Hematopoietic multipotent progenitor cell treated with erythropoietin and hydrocortisone succinate and interleukin-3 and kit ligand, for 17 days (in vitro differentiated cells): ENCODE results near the gene TLCD2.
"Not testable (repeated sequence)": the region's sequence is repeated elsewhere in the genome, so short reads cannot be mapped to it uniquely, and the experiment has no call there.

ENCODE experiments used
- DNase-seq: peaks from one replicate; pipeline ENCODE4 v3.0.0-alpha.2; 2015; ENCODE audit warnings: low spot score

Gene TLCD2

GRCh38 chr17:1716076-1716911 lies 6.1 kb upstream of the TLCD2 start:
- peak; percentile 100 for DNase-seq

DNA sequence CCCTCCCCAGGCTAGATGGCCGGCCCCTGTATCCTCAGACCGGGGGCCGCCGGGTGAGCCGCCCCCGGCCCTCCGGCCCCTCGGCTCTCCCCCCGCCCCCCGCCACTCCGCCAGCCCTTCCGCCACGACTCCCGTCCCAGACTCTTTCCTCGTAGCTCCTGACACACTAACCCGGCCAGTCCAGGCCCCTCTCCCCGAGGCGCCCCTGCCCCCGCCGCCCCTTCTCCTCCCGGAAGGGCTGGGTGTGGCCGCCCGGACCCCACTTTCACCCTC lies 5.6 kb upstream of the TLCD2 start:
- no peak for DNase-seq

DNA sequence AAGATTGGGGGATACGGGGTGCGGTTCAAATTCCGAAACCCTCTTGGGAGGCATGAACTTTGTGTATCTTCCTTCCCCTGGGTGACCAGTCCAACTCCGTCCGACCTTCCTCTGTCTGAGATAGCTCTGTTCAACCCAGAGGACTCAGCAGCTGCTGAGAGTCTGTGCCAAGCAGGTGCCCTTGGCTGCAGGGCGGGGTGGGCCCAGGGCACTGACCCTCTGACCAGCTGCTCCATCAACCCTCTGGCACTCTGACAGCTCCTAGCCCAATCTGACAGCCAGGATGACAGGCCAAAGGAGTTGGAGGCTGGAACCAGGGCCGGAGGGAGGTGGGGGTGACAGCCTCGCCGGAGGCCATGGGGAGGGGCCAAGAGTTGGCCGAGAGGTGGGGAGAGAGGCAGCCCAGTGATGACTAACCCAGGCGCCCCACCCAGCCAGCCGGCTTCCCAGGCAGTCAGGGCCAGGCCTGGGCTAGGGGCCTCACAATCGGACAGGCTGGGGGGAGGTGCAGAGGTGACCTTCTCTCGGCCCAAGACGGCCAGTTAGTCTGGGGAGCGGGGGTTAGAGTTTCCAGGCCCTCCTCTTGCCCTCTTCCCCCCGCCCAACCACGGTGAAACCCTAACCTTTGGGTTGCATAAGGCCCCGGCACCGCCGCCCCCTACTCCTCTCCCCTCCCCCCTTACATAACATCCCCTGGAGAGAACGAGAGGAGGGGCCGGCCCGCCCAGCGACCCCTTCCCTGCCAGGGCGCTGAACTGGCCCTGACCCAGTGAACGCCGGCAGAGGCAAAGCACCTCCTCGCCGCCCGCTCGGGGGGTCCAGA lies 5.0 kb upstream of the TLCD2 start:
- peak; percentile 92 for DNase-seq

DNA sequence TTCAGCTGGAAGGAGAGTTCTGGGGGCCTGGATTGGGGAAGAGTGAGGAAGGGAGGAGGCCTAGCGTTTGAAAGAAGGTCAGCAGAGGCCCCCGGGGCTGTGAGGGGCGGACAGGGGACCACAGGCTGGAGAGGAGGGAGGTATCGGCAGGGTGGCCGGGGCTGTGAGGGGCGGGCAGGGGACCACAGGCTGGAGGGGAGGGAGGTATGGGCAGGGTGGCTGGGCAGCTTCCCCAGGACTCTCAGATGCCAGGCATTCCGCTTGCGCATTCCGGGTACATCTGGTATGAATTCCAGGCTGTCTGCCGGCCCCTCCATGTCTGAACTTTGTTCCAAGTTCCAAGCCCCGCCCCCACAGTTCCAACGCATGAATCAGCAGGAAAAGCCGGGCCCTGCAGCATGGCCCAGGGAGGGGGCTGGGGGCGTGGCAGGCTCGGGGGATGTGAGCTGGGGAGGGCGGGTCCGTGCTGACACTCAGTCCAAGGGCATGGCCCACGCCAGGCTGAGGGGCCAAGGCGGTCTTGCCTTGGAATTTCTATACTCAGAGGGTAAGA lies 4.3 kb upstream of the TLCD2 start:
- peak; percentile 87 for DNase-seq

DNA sequence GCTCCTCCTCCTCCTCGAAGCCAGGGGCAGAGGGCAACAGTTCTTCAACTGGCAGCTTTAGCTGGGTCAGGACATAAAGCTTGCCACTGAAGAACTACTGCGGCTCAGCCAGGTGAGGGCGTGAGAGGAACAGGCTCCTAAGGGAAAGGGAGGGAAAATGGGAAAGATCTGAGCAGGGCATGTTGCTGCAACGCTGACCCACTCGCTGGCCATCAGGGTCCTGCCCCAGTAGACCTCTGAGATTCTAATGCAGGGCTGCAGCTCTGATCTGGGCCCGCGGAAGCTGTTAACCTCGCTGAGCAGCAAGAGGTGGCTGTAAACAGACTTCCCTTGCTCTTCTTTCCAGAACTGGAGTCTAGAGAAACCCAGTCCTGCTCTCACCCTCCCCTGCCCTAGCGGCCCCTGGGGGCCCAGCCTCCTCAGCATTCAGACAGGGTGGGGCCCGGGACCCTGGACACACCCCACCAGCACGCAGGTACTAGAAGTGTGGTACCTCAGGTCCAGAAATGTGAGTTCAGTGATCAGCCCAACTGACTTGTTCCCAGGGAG lies 3.8 kb upstream of the TLCD2 start:
- peak; percentile 55 for DNase-seq

GRCh38 chr17:1713160-1713877 lies 3.1 kb upstream of the TLCD2 start:
- DNase-seq: peak; percentile 13

- DNase-seq: no peak
Measured at GRCh38 chr17:1712271-1712670, 2.1 kb upstream of the TLCD2 start.

DNA sequence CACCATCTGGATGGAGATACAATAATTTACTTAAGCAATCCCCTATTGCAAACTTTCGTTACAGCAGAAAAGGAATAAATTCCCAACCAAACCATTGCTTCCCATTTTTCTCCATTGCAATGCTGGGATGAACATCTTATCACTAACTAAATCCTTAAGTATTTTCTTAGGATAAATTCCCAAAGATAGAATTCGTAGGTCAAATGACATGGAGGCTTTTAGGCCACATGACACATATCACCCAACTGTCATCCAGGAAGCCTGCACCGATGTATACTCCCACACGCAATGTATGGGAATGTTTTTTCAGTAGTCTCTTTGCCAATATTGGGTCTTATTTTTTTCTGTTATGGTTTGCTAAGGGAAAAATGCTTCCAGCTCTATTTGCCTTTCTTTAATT lies 1.6 kb upstream of the TLCD2 start:
- no peak for DNase-seq

GRCh38 chr17:1710807-1711553 lies 803 bp upstream of the TLCD2 start:
- peak; percentile 20 for DNase-seq

DNA sequence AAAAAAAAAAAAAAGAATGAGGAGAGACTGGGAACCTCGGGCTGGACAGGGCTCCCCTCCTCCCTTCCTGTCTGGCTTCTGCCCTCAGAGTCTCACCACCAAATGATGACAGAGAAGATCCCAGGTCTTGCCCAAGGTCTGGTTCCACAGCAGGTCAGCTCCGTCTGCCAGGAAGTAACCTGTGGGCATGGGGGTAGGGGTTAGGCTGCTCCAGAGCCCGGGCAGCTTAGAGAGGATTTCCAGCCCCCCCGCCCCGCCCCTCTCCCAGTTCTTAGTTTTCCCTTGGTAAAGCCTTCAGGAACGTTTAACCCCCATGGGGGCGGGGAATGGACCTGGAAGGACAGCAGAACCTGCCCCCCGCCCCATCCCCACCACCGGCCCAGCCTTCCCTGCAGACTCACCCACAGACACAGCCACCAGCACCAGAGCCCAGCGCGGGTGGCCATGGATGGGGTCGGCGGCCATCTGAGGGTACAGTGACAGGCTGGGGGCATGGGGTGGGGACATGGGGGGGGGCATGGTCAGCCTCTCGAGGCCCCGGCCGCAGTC lies 700 bp downstream of the TLCD2 start:
- no peak for DNase-seq

DNA sequence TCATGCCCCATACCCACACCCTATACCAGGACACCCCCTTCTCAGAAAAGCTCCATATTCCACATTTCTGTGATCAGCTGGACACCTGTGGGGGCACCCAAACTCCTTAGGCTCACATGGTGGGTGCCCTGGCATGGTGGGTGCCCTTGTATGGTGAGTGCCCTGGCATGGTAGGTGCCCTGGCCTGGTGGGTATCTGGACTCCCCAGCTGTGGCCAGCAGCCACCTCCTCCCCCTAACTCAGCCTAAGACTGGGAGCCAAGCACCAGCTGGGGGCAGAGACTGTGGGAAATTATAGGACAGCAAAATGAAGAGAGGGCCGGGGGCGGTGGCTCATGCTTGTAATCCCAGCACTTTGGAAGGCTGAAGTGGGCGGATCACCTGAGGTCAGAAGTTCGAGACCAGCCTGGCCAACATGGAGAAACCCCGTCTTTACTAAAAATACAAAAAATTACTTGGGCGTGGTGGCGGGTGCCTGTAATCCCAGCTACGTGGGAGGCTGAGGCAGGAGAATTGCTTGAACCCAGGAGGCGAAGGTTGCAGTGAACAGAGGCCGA lies 1.3 kb downstream of the TLCD2 start:
- DNase-seq: not testable (repeated sequence)

DNA sequence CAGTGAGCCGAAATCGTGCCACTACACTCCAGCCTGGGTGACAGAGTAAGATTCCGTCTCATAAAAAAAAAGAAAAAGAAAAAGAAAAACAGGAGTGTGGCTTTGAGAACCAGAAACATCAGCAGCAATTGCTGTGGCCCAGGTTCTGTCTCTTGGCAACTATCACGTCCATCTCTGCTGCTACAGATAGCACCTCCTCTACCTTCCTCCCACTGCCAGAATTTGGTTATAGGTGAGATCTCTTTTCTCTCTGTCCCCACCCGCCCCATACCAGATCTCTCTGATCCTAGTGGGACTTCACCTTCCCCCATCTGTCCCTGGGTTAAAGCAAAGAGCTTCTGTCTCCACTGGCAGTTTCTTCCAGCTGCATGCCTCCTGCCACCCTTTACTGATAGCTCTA lies 3.1 kb downstream of the TLCD2 start:
- DNase-seq: no peak

DNA sequence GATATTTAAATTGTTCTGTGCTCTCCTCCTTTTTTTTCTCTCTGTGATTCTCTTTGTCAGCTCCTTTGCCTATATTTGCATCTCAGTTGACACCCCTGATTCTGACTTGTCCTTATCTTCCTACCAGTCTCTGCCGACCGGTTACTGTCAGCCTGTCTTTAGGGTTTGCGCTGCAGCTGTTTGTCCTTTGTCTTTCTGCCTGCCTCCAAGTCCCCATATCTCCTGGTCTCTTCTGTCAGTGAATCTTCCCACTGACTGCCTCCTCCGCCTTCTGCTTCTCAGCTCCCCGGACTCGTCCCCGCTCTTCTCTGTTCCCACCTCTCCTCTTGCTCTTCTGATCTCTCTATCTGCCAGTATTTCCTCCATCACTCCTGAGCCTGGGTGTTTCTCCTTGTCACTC lies 5.2 kb downstream of the TLCD2 start:
- DNase-seq: no peak

GRCh38 chr17:1703063-1703462 lies 7.1 kb downstream of the TLCD2 start:
- no peak for DNase-seq

DNA sequence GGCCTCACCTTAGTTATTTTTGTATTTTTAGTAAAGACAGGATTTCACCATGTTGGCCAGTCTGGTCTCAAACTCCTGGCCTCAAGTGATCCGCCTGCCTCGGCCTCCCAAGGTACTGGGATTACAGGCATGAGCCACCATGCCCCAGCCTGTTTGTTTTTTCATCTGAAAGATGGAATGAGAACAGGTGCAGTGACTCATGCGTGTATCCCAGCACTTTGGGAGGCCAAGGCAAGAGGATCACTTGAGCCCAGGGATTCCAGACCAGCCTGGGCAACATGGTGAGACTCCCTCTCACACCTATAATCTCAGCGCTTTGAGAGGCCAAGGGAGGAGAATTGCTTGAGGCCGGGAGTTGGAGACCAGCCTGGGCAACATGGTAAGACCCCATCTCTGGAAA lies 10.3 kb downstream of the TLCD2 start:
- DNase-seq: not testable (repeated sequence)

- no peak for DNase-seq
Measured at GRCh38 chr17:1697681-1698080, 12.5 kb downstream of the TLCD2 start.

- no peak for DNase-seq
Measured at GRCh38 chr17:1695365-1695764, 14.8 kb downstream of the TLCD2 start.

- no peak for DNase-seq
Measured at GRCh38 chr17:1693339-1693738, 16.8 kb downstream of the TLCD2 start.

- DNase-seq: no peak
Measured at GRCh38 chr17:1690544-1691221, 19.5 kb downstream of the TLCD2 start.

DNA sequence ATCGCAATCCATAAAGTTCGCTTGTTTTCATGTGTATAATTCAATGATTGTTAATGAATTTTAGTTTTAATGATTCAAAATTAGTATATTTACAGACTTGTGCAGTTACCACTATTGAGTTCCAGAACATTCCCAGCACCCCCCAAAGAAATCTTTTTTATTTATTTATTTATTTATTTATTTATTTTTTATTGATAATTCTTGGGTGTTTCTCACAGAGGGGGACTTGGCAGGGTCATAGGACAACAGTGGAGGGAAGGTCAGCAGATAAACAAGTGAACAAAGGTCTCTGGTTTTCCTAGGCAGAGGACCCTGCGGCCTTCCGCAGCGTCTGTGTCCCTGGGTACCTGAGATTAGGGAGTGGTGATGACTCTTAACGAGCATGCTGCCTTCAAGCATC lies 21.8 kb downstream of the TLCD2 start:
- DNase-seq: not testable (repeated sequence)
